SU-DHL-6 (cell line): ENCODE data around the gene SGIP1.

Experiments used
- H2AFZ ChIP-seq: fragments of 200-600 bp; sonication (generic); 2 replicates; pipeline ENCODE4 v1.6.1; 2014; ENCODE audit warnings: low read depth, mild to moderate bottlenecking, moderate library complexity, mixed read lengths, antibody characterized with exemption, low read length; ENCODE audit not compliant: severe bottlenecking
- H3F3A ChIP-seq: fragments of 200-600 bp; shearing (Covaris generic); 2 replicates; pipeline ENCODE4 v1.6.0; 2016; ENCODE audit warnings: antibody characterized with exemption, mild to moderate bottlenecking; ENCODE audit not compliant: insufficient read depth
- H3K27ac ChIP-seq: fragments of 200-600 bp; sonication (generic); 2 replicates; pipeline ENCODE4 v1.5.1; 2016; ENCODE audit warnings: low read depth, mild to moderate bottlenecking, low read length, moderate library complexity, mixed read lengths
- H3K27me3 ChIP-seq: fragments of 200-600 bp; sonication (generic), shearing (Covaris generic); 2 replicates; pipeline ENCODE4 v1.6.0; 2014; ENCODE audit warnings: mild to moderate bottlenecking, low read length
- H3K36me3 ChIP-seq: fragments of 200-600 bp; sonication (generic); 2 replicates; pipeline ENCODE4 v1.6.1; 2014; ENCODE audit warnings: mild to moderate bottlenecking, low read length, mixed read lengths
- H3K4me2 ChIP-seq: fragments of 300-600, 200-600 bp; shearing (Covaris generic), sonication (generic); 2 replicates; pipeline ENCODE4 v1.6.0; 2014; ENCODE audit warnings: low read length, low read depth, mild to moderate bottlenecking; ENCODE audit not compliant: poor library complexity, severe bottlenecking
- H3K4me3 ChIP-seq: fragments of 200-600 bp; sonication (generic); 2 replicates; pipeline ENCODE4 v1.5.1; 2014; ENCODE audit warnings: antibody characterized with exemption, low read length, mild to moderate bottlenecking, mixed read lengths; ENCODE audit not compliant: insufficient read depth, poor library complexity, severe bottlenecking
- H3K79me2 ChIP-seq: fragments of 200-600 bp; sonication (generic); 2 replicates; pipeline ENCODE4 v1.6.1; 2014; ENCODE audit warnings: mild to moderate bottlenecking, low read length, moderate library complexity; ENCODE audit not compliant: insufficient read depth
- H3K9ac ChIP-seq: fragments of 200-600 bp; sonication (generic); 2 replicates; pipeline ENCODE4 v1.7.0; 2014; ENCODE audit warnings: mild to moderate bottlenecking, low read length
- H3K9me2 ChIP-seq: fragments of 200-600 bp; sonication (generic); replicated peaks from 2 replicates; pipeline ENCODE4 v1.6.1; 2014; ENCODE audit warnings: low read length; ENCODE audit not compliant: insufficient read depth
- H3K9me3 ChIP-seq: fragments of 200-600 bp; sonication (generic); 2 replicates; pipeline ENCODE4 v1.6.1; 2014; ENCODE audit warnings: low read length, mixed read lengths; ENCODE audit not compliant: insufficient read depth
- H4K20me1 ChIP-seq: fragments of 200-600 bp; sonication (generic); 2 replicates; pipeline ENCODE4 v1.6.1; 2014; ENCODE audit warnings: low read depth, mild to moderate bottlenecking, antibody characterized with exemption, low read length, moderate library complexity, mixed read lengths
- CTCF ChIP-seq: fragments of 200-600 bp; sonication (generic); IDR thresholded peaks from one replicate; pipeline ENCODE4 v1.5.1; 2017; ENCODE audit warnings: antibody characterized with exemption, mild to moderate bottlenecking, low read length, moderate library complexity; ENCODE audit not compliant: insufficient read depth, poor library complexity, severe bottlenecking
- EZH2phosphoT487 ChIP-seq: fragments of 200-600 bp; sonication (generic), shearing (Covaris generic); conservative IDR thresholded peaks from 2 replicates; pipeline ENCODE4 v1.6.1; 2018; ENCODE audit warnings: mild to moderate bottlenecking, antibody characterized with exemption, low read length, moderate library complexity, mixed read lengths

SGIP1 gene

GRCh38 chr1:66757722-66758240 is 223.8 kb downstream of the SGIP1 start:
- H3K9me2 ChIP-seq, result no peaks in the 10 kb centered on the region
- no peaks in the 10 kb centered on the region for H4K20me1 ChIP-seq
- H3K4me3 ChIP-seq, result no peak overlapping the region
- no peaks in the 10 kb centered on the region for H3K27me3 ChIP-seq
- H3K79me2 ChIP-seq, result no peaks in the 10 kb centered on the region
- H2AFZ ChIP-seq, result no peak overlapping the region
- no peaks in the 10 kb centered on the region for H3K9me3 ChIP-seq
- no peaks in the 10 kb centered on the region for H3K36me3 ChIP-seq
- TF ChIP-seq EZH2phosphoT487 (no peak), CTCF (no peak)
- H3K9ac ChIP-seq, result no peak overlapping the region
- no peak overlapping the region for H3K27ac ChIP-seq
- H3F3A ChIP-seq, result no peaks in the 10 kb centered on the region
- H3K4me2 ChIP-seq, result no peak overlapping the region

- no peaks in the 10 kb centered on the region for H3K27me3 ChIP-seq
- TF ChIP-seq CTCF (no peak), EZH2phosphoT487 (no peak)
- no peaks in the 10 kb centered on the region for H4K20me1 ChIP-seq
- H3K27ac ChIP-seq, result no peak overlapping the region
- H3K4me2 ChIP-seq, result no peak overlapping the region
- H3K36me3 ChIP-seq, result no peaks in the 10 kb centered on the region
- H3K9me2 ChIP-seq, result no peaks in the 10 kb centered on the region
- no peaks in the 10 kb centered on the region for H3F3A ChIP-seq
- no peaks in the 10 kb centered on the region for H3K79me2 ChIP-seq
- H2AFZ ChIP-seq, result no peak overlapping the region
- H3K4me3 ChIP-seq, result no peak overlapping the region
- H3K9ac ChIP-seq, result no peak overlapping the region
- H3K9me3 ChIP-seq, result no peaks in the 10 kb centered on the region
These were observed 224.3 kb downstream of the SGIP1 start for GRCh38 chr1:66758241-66758755.

- H3F3A ChIP-seq, result no peaks in the 10 kb centered on the region
- H2AFZ ChIP-seq, result no peak overlapping the region
- no peaks in the 10 kb centered on the region for H3K9me2 ChIP-seq
- H3K27me3 ChIP-seq, result no peaks in the 10 kb centered on the region
- no peak overlapping the region for H3K9ac ChIP-seq
- TF ChIP-seq CTCF (no peak), EZH2phosphoT487 (no peak)
- H3K4me3 ChIP-seq, result no peak overlapping the region
- H3K27ac ChIP-seq, result no peak overlapping the region
- no peaks in the 10 kb centered on the region for H4K20me1 ChIP-seq
- H3K36me3 ChIP-seq, result no peaks in the 10 kb centered on the region
- H3K4me2 ChIP-seq, result no peak overlapping the region
- H3K79me2 ChIP-seq, result no peaks in the 10 kb centered on the region
- no peaks in the 10 kb centered on the region for H3K9me3 ChIP-seq
These were observed 226.6 kb downstream of the SGIP1 start for GRCh38 chr1:66760506-66760905.
